T-cell (primary cell): Measurements from ENCODE around the gene IGSF6. TPM values are rescaled to one million over a fixed set of nuclear protein-coding genes. Genes with fewer than 3 reads are reported as not detected.
A peak's percentile ranks its signal among the peaks of the same experiment; 100 is the strongest.
"Not testable (repeated sequence)": the region's sequence is repeated elsewhere in the genome, so short reads cannot be mapped to it uniquely, and the experiment has no call there.

Experiments
- ATAC-seq, 4 experiments: fragments of 200-7000 bp in 3 of 4; fragments of 150-1000 bp in 1 of 4; cut with Tn5 transposase; replicated peaks in 1 of 4; 1 replicate in 3 of 4; 2 replicates in 1 of 4; pipeline ENCODE4 v1.10.0; 2021; ENCODE audit warnings: moderate library complexity in 3 of 4, mild to moderate bottlenecking in 2 of 4, moderate number of reproducible peaks in 1 of 4
- CTCF ChIA-PET, 2 donors: fragments of 300-600 bp; sonication (Branson Sonifier 250); formaldehyde crosslinking; loops; one replicate each; lab custom pipeline; 2022; ENCODE audit warnings: antibody characterized with exemption in 2 of 2; lab: Charles Lee
- POLR2A ChIA-PET, 2 donors: fragments of 300-600 bp; sonication (Branson Sonifier 250); formaldehyde crosslinking; loops; one replicate each; lab custom pipeline; 2022; ENCODE audit warnings: antibody characterized with exemption in 2 of 2; lab: Charles Lee
- DNase-seq, 35 experiments: peaks; one replicate each; pipeline versions ENCODE4 v3.0.0 to v3.0.0-alpha.2; 2013 to 2023
- H3K27ac ChIP-seq: one replicate; pipeline ENCODE4 v1.5.1; 2013; ENCODE audit warnings: low read length
- H3K27me3 ChIP-seq, 2 experiments: replicated peaks in 1 of 2; 1 replicate in 1 of 2; 2 replicates in 1 of 2; pipeline versions ENCODE4 v1.6.1 to v1.7.0; 2013; ENCODE audit warnings: low read length in 1 of 2, mixed read lengths in 1 of 2; ENCODE audit not compliant: control insufficient read depth in 2 of 2, insufficient read depth in 2 of 2; ENCODE audit errors: extremely low read depth in 1 of 2
- H3K36me3 ChIP-seq, 2 donors: 1 replicate in 1 of 2; 2 replicates in 1 of 2; pipeline versions ENCODE4 v1.6.1 to v1.7.0; 2013; ENCODE audit warnings: low read length in 1 of 2; ENCODE audit not compliant: control insufficient read depth in 2 of 2, insufficient read depth in 1 of 2; ENCODE audit errors: extremely low read depth in 1 of 2
- H3K4me1 ChIP-seq, 2 experiments: 1 replicate in 1 of 2; 2 replicates in 1 of 2; pipeline versions ENCODE4 v1.6.1 to v1.7.0; 2013; ENCODE audit warnings: low read length in 2 of 2, mixed read lengths in 1 of 2; ENCODE audit not compliant: insufficient read depth in 2 of 2, control insufficient read depth in 1 of 2; ENCODE audit errors: extremely low read depth in 1 of 2
- H3K4me3 ChIP-seq, 2 donors: 1 replicate in 1 of 2; 2 replicates in 1 of 2; pipeline versions ENCODE4 v1.5.1 to v1.7.0; 2013; ENCODE audit warnings: mild to moderate bottlenecking in 2 of 2, low read length in 1 of 2, moderate library complexity in 1 of 2; ENCODE audit not compliant: control insufficient read depth in 1 of 2; ENCODE audit errors: extremely low read depth in 1 of 2
- H3K9me3 ChIP-seq: 2 replicates; pipeline ENCODE4 v1.7.0; 2013
- H3K27ac Mint-ChIP-seq, 2 donors: one replicate each; pipeline ENCODE4 v1.8.0; 2020 to 2021; ENCODE audit warnings: mild to moderate bottlenecking in 2 of 2, mixed read lengths in 2 of 2
- H3K27me3 Mint-ChIP-seq, 2 donors: one replicate each; pipeline ENCODE4 v1.8.0; 2021 to 2022; ENCODE audit warnings: mixed read lengths in 2 of 2
- H3K36me3 Mint-ChIP-seq: one replicate; pipeline ENCODE4 v1.8.0; 2021; ENCODE audit warnings: mixed read lengths
- H3K4me1 Mint-ChIP-seq, 3 donors: one replicate each; pipeline ENCODE4 v1.8.0; 2020 to 2022; ENCODE audit warnings: mixed read lengths in 3 of 3, mild to moderate bottlenecking in 1 of 3
- H3K4me3 Mint-ChIP-seq, 3 donors: one replicate each; pipeline ENCODE4 v1.8.0; 2020 to 2022; ENCODE audit warnings: mild to moderate bottlenecking in 3 of 3, mixed read lengths in 3 of 3, moderate library complexity in 3 of 3
- H3K9me3 Mint-ChIP-seq, 3 donors: one replicate each; pipeline ENCODE4 v1.8.0; 2020 to 2022; ENCODE audit warnings: mixed read lengths in 3 of 3
- WGBS: methylation state at CpG from one replicate; pipeline ENCODE4 v1.1.5; 2013; ENCODE audit warnings: missing lambda C conversion rate; ENCODE audit not compliant: insufficient coverage; 5-methylcytosine and 5-hydroxymethylcytosine counted together
- total RNA-seq, 35 experiments: library from RNA in 6 of 35; stranded (reverse) in 6 of 35; fragments of 120-200 nt in 1 of 35; gene quantifications; one replicate each; pipeline versions ENCODE4 v1.2.1 to v1.2.4 and lab custom pipeline; 2013 to 2026

Gene IGSF6
- total RNA-seq (under 1 TPM; 0.15 to 0.60 (median 0.28) TPM), total RNA-seq (lab: John Stamatoyannopoulos, UW) (0.08 to 31.9 (median 0.61) reads per million in 29 experiments)
- 1.1 TPM for total RNA-seq (2013)

- ChIA-PET POLR2A (interaction anchor here (0.7 kb wide), 2 partner anchors 40 to 48 kb away, joined by 3 read pairs; no protein-coding TSS in a partner anchor), CTCF (interaction anchor here in 1 of 2 donors (1.0 kb wide), 1 partner anchor 8 kb away, joined by 3 read pairs; no protein-coding TSS in a partner anchor)
- H3K27ac Mint-ChIP-seq: peak within 1 kb of the TSS; percentile 60 to 65
- Histone ChIP-seq H3K9me3 (no peaks in the 10 kb centered on the region), H3K36me3 (peaks cover 0 to 20% of the 10 kb centered on the region in 2 donors), H3K27ac (no peak within 1 kb of the TSS), H3K4me1 (peaks cover 11 to 35% of the 10 kb centered on the region in 2 experiments), H3K27me3 (no peaks in the 10 kb centered on the region), H3K4me3 (no peak within 1 kb of the TSS)
- ATAC-seq (no peak), DNase-seq (no peak)
- no peak within 1 kb of the TSS for H3K4me3 Mint-ChIP-seq
- H3K4me1 Mint-ChIP-seq: peaks cover 32 to 59% (median 46%) of the 10 kb centered on the region in 3 donors
- 100% methylated on average over 2 of the region's 6 CpGs for WGBS
- H3K9me3 Mint-ChIP-seq: no peaks in the 10 kb centered on the region
- no peaks in the 10 kb centered on the region for H3K27me3 Mint-ChIP-seq
- H3K36me3 Mint-ChIP-seq: peaks cover 14% of the 10 kb centered on the region
These were observed at the start of gene IGSF6 for GRCh38 chr16:21652453-21652852. Gene IGSF6, minus strand, starts transcription at chr16:21652608. Its CDS starts 10 bp downstream, at chr16:21652598.

- no peaks in the 10 kb centered on the region for H3K4me1 ChIP-seq
- Mint-ChIP-seq H3K36me3 (no peaks in the 10 kb centered on the region), H3K9me3 (no peaks in the 10 kb centered on the region), H3K4me3 (no peak overlapping the region), H3K27me3 (peaks cover 0 to 1% of the 10 kb centered on the region in 2 donors), H3K27ac (no peak overlapping the region), H3K4me1 (no peaks in the 10 kb centered on the region)
- ChIA-PET POLR2A (interaction anchor here in 1 of 2 donors (0.6 kb wide), 1 partner anchor 606 kb away, joined by 3 read pairs; no protein-coding TSS in a partner anchor), CTCF (interaction anchor here (0.7 to 1.3 kb wide), 2 partner anchors 44 kb away, joined by 4 to 5 read pairs; no protein-coding TSS in a partner anchor)
- H3K4me3 ChIP-seq: no peak overlapping the region
- H3K9me3 ChIP-seq: no peaks in the 10 kb centered on the region
- WGBS: no CpG with 5 or more reads among the region's 2 CpGs
- ATAC-seq (no peak), DNase-seq (no peak)
- H3K36me3 ChIP-seq: no peaks in the 10 kb centered on the region
- peaks cover 0 to 2% of the 10 kb centered on the region in 2 experiments for H3K27me3 ChIP-seq
- H3K27ac ChIP-seq: no peak overlapping the region
These were observed 48.9 kb upstream of the IGSF6 start for GRCh38 chr16:21701271-21701670.

GRCh38 chr16:21698169-21699032 is 46.0 kb upstream of the IGSF6 start:
- Histone ChIP-seq H3K9me3 (no peaks in the 10 kb centered on the region), H3K4me1 (no peaks in the 10 kb centered on the region), H3K27ac (no peak overlapping the region), H3K36me3 (no peaks in the 10 kb centered on the region), H3K27me3 (peaks cover 0 to 2% of the 10 kb centered on the region in 2 experiments), H3K4me3 (no peak overlapping the region)
- ATAC-seq: no peak
- POLR2A ChIA-PET: interaction anchor here in 1 of 2 donors (0.6 kb wide), 1 partner anchor 678 kb away, joined by 3 read pairs; no protein-coding TSS in a partner anchor
- Mint-ChIP-seq H3K4me3 (no peak overlapping the region), H3K27ac (no peak overlapping the region), H3K27me3 (peaks cover 0 to 4% of the 10 kb centered on the region in 2 donors), H3K36me3 (no peaks in the 10 kb centered on the region), H3K9me3 (no peaks in the 10 kb centered on the region), H3K4me1 (no peaks in the 10 kb centered on the region)
- DNase-seq: no peak
- CTCF ChIA-PET: interaction anchor here (0.5 to 1.4 kb wide), 5 partner anchors 11 to 41 kb away, joined by 3 to 6 read pairs (median 3); no protein-coding TSS in a partner anchor
- 100% methylated on average over 2 of the region's 9 CpGs for WGBS

- ChIA-PET POLR2A (interaction anchor here in 1 of 2 donors (0.6 kb wide), 1 partner anchor 51 kb away, joined by 13 read pairs; no protein-coding TSS in a partner anchor), CTCF (interaction anchor here (0.5 to 0.6 kb wide), 4 partner anchors 13 to 632 kb away, joined by 3 to 7 read pairs (median 3); no protein-coding TSS in a partner anchor)
- H3K4me3 ChIP-seq: no peak overlapping the region
- no peak for DNase-seq
- H3K27ac ChIP-seq: no peak overlapping the region
- Mint-ChIP-seq H3K4me3 (no peak overlapping the region), H3K27me3 (peaks cover 0 to 4% of the 10 kb centered on the region in 2 donors), H3K36me3 (no peaks in the 10 kb centered on the region), H3K9me3 (no peaks in the 10 kb centered on the region), H3K27ac (no peak overlapping the region), H3K4me1 (no peaks in the 10 kb centered on the region)
- no peaks in the 10 kb centered on the region for H3K9me3 ChIP-seq
- H3K27me3 ChIP-seq: peaks cover 0 to 5% of the 10 kb centered on the region in 2 experiments
- H3K36me3 ChIP-seq: no peaks in the 10 kb centered on the region
- no peak for ATAC-seq
- WGBS: 86% methylated on average over 2 of the region's 5 CpGs
- H3K4me1 ChIP-seq: no peaks in the 10 kb centered on the region
These were observed 44.6 kb upstream of the IGSF6 start for GRCh38 chr16:21697032-21697431.

GRCh38 chr16:21694609-21695008 is 42.2 kb upstream of the IGSF6 start:
- ChIA-PET POLR2A (interaction anchor here in 1 of 2 donors (0.5 kb wide), 1 partner anchor 18 kb away, joined by 7 read pairs; no protein-coding TSS in a partner anchor), CTCF (interaction anchor here in 1 of 2 donors (0.6 kb wide), 1 partner anchor 37 kb away, joined by 3 read pairs; no protein-coding TSS in a partner anchor)
- no peak overlapping the region for H3K4me3 ChIP-seq
- WGBS: no CpG with 5 or more reads among the region's 4 CpGs
- no peaks in the 10 kb centered on the region for H3K36me3 ChIP-seq
- no peaks in the 10 kb centered on the region for H3K4me1 Mint-ChIP-seq
- H3K27me3 ChIP-seq: peaks cover 0 to 5% of the 10 kb centered on the region in 2 experiments
- DNase-seq (no peak), ATAC-seq (no peak)
- H3K27ac Mint-ChIP-seq: no peak overlapping the region
- H3K4me3 Mint-ChIP-seq: no peak overlapping the region
- H3K9me3 ChIP-seq: no peaks in the 10 kb centered on the region
- no peaks in the 10 kb centered on the region for H3K9me3 Mint-ChIP-seq
- peaks cover 4% of the 10 kb centered on the region in 2 donors for H3K27me3 Mint-ChIP-seq
- H3K36me3 Mint-ChIP-seq: no peaks in the 10 kb centered on the region
- H3K27ac ChIP-seq: no peak overlapping the region
- no peaks in the 10 kb centered on the region for H3K4me1 ChIP-seq

GRCh38 chr16:21690967-21691366 is 38.6 kb upstream of the IGSF6 start:
- H3K4me3 ChIP-seq, H3K4me1 Mint-ChIP-seq, CTCF ChIA-PET, H3K27ac ChIP-seq, H3K4me1 ChIP-seq, H3K36me3 Mint-ChIP-seq, H3K27me3 Mint-ChIP-seq, H3K9me3 ChIP-seq, DNase-seq, POLR2A ChIA-PET, ATAC-seq, H3K27me3 ChIP-seq, H3K36me3 ChIP-seq, H3K27ac Mint-ChIP-seq, H3K9me3 Mint-ChIP-seq, H3K4me3 Mint-ChIP-seq: not testable (repeated sequence)
- WGBS: no CpG with 5 or more reads among the region's 4 CpGs
